GM12875 (cell line): ENCODE measurements around the gene MAP1LC3A.

ENCODE experiments used
- H3K4me3 ChIP-seq: one replicate; pipeline ENCODE4 v1.5.1; 2011; ENCODE audit warnings: low read depth, low read length, control low read depth
- CTCF ChIP-seq: IDR thresholded peaks from 2 replicates; pipeline ENCODE4 v1.5.1; 2011; ENCODE audit warnings: low read depth, mild to moderate bottlenecking, control low read depth, inconsistent platforms, low read length, moderate library complexity, borderline replicate concordance; ENCODE audit not compliant: insufficient read depth

MAP1LC3A gene

GRCh38 chr20:34536798-34537394 lies 21.6 kb upstream of the MAP1LC3A start:
- TF ChIP-seq CTCF = peak; percentile 41; the same call in 1 of the 2 replicates

GRCh38 chr20:34537651-34538050 lies 20.9 kb upstream of the MAP1LC3A start:
- no peak for TF ChIP-seq CTCF
- H3K4me3 ChIP-seq = no peak overlapping the region

More at GRCh38 chr20:34536798-34537394, 21.6 kb upstream of the MAP1LC3A start:
- no peak overlapping the region for H3K4me3 ChIP-seq

- H3K4me3 ChIP-seq = no peak overlapping the region
- TF ChIP-seq CTCF = peak; percentile 88
These were observed 19.8 kb upstream of the MAP1LC3A start for GRCh38 chr20:34538671-34539123.

GRCh38 chr20:34539756-34540155 lies 18.8 kb upstream of the MAP1LC3A start:
- no peak overlapping the region for H3K4me3 ChIP-seq
- TF ChIP-seq CTCF = no peak

GRCh38 chr20:34540596-34541263 lies 17.8 kb upstream of the MAP1LC3A start:
- H3K4me3 ChIP-seq = no peak overlapping the region
- no peak for TF ChIP-seq CTCF

GRCh38 chr20:34541264-34541901 lies 17.1 kb upstream of the MAP1LC3A start:
- no peak overlapping the region for H3K4me3 ChIP-seq
- TF ChIP-seq CTCF = no peak
